Keratinocyte (primary cell): ENCODE results near the gene DYNLT1. TPM values are rescaled to one million over a fixed set of nuclear protein-coding genes. Genes with fewer than 3 reads are reported as not detected.

ENCODE experiments used
- DNase-seq: peaks from one replicate; pipeline ENCODE4 v3.0.0-alpha.2; 2011; ENCODE audit warnings: low read depth, missing footprints, low spot score
- FAIRE-seq: peaks from 2 replicates; lab custom pipeline; 2011; peaks lifted over from hg19 to GRCh38; lab: Jason Lieb, UNC
- H2AFZ ChIP-seq: 2 replicates; pipeline ENCODE4 v1.6.0; 2012; ENCODE audit warnings: low read length, control low read depth, inconsistent platforms; ENCODE audit not compliant: control insufficient read depth
- H3K27ac ChIP-seq: 2 replicates; pipeline ENCODE4 v1.5.1; 2011; ENCODE audit warnings: low read length; ENCODE audit not compliant: control insufficient read depth, insufficient read depth
- H3K27me3 ChIP-seq: 3 replicates; pipeline ENCODE4 v1.6.0; 2011; ENCODE audit warnings: low read length; ENCODE audit not compliant: control insufficient read depth, insufficient read depth; ENCODE audit errors: extremely low read depth
- H3K36me3 ChIP-seq, 2 experiments: 2 replicates in 1 of 2; 3 replicates in 1 of 2; pipeline ENCODE4 v1.5.1; 2011; ENCODE audit warnings: low read length in 2 of 2, mild to moderate bottlenecking in 1 of 2; ENCODE audit not compliant: control insufficient read depth in 2 of 2, insufficient read depth in 2 of 2; ENCODE audit errors: extremely low read depth in 1 of 2
- H3K4me1 ChIP-seq: 3 replicates; pipeline ENCODE4 v1.5.1; 2011; ENCODE audit warnings: low read length; ENCODE audit not compliant: control insufficient read depth, insufficient read depth; ENCODE audit errors: extremely low read depth
- H3K4me2 ChIP-seq: 3 replicates; pipeline ENCODE4 v1.6.0; 2011; ENCODE audit warnings: low read depth, low read length; ENCODE audit not compliant: control insufficient read depth, insufficient read depth; ENCODE audit errors: extremely low read depth
- H3K4me3 ChIP-seq, 3 experiments: fragments of 200-600 bp in 1 of 3; sonication (generic) in 1 of 3; 2 replicates in 2 of 3; 3 replicates in 1 of 3; pipeline ENCODE4 v1.5.1; 2011 to 2016; ENCODE audit warnings: low read length in 3 of 3, mild to moderate bottlenecking in 3 of 3, control low read depth in 2 of 3, inconsistent platforms in 1 of 3, low read depth in 1 of 3, mixed read lengths in 1 of 3, mixed run types in 1 of 3, moderate library complexity in 1 of 3; ENCODE audit not compliant: control insufficient read depth in 2 of 3, insufficient read depth in 2 of 3; ENCODE audit errors: extremely low read depth in 1 of 3
- H3K79me2 ChIP-seq: 2 replicates; pipeline ENCODE4 v1.6.0; 2012; ENCODE audit warnings: low read length; ENCODE audit not compliant: control insufficient read depth, insufficient read depth
- H3K9ac ChIP-seq: 3 replicates; pipeline ENCODE4 v1.6.0; 2011; ENCODE audit warnings: low read length; ENCODE audit not compliant: control insufficient read depth, insufficient read depth; ENCODE audit errors: extremely low read depth
- H3K9me1 ChIP-seq: 3 replicates; pipeline ENCODE4 v1.6.0; 2011; ENCODE audit warnings: low read length; ENCODE audit not compliant: control insufficient read depth, insufficient read depth; ENCODE audit errors: extremely low read depth
- H3K9me3 ChIP-seq: 2 replicates; pipeline ENCODE4 v1.5.1; 2012; ENCODE audit warnings: low read depth, low read length; ENCODE audit not compliant: control insufficient read depth
- H4K20me1 ChIP-seq: 3 replicates; pipeline ENCODE4 v1.6.0; 2011; ENCODE audit warnings: low read length; ENCODE audit not compliant: control insufficient read depth, insufficient read depth; ENCODE audit errors: extremely low read depth
- EZH2 ChIP-seq: IDR thresholded peaks from one replicate; pipeline ENCODE4 v1.6.1; 2012; ENCODE audit warnings: inconsistent platforms, mild to moderate bottlenecking, low read length, moderate library complexity
- dilution Hi-C: fragments of 300-500 bp; cut with MboI; formaldehyde crosslinking; loops from one replicate; pipeline ENCODE4 v1.7.0; 2020; ENCODE audit warnings: low sequenced_read_pairs; ENCODE audit not compliant: extremely low pct_ligation_motif_present
- polyA plus RNA-seq, 5 experiments: library from polyadenylated mRNA; depleted of rRNA in 3 of 5; stranded (reverse) in 3 of 5; stranded (forward) in 1 of 5; unstranded in 1 of 5; fragments of >200 nt; gene quantifications; 1 replicate in 1 of 5; 2 replicates in 3 of 5; 3 replicates in 1 of 5; pipeline versions ENCODE4 v1.2.1 to v1.2.3, GENCODE V29; 2011 to 2012; ENCODE audit warnings: missing spikeins in 2 of 5, low read depth in 1 of 5, low replicate concordance in 1 of 5
- TF ChIP-seq, protein P1 (sequence below), 3 experiments: IDR thresholded peaks in 1 of 3; conservative IDR thresholded peaks in 1 of 3; optimal IDR thresholded peaks in 1 of 3; 2 replicates in 2 of 3; 3 replicates in 1 of 3; pipeline versions ENCODE3 to v1.5.1; 2011; ENCODE audit warnings: low read length in 3 of 3, mild to moderate bottlenecking in 3 of 3, moderate library complexity in 2 of 3, control low read depth in 1 of 3, inconsistent platforms in 1 of 3; ENCODE audit not compliant: insufficient read depth in 2 of 3; ENCODE audit errors: extremely low read depth in 1 of 3

Gene DYNLT1
- polyA plus RNA-seq, 1 donor (not counting 4 experiments of a cell fraction or from before 2014, with no cell fraction given): 354 TPM

DNA sequence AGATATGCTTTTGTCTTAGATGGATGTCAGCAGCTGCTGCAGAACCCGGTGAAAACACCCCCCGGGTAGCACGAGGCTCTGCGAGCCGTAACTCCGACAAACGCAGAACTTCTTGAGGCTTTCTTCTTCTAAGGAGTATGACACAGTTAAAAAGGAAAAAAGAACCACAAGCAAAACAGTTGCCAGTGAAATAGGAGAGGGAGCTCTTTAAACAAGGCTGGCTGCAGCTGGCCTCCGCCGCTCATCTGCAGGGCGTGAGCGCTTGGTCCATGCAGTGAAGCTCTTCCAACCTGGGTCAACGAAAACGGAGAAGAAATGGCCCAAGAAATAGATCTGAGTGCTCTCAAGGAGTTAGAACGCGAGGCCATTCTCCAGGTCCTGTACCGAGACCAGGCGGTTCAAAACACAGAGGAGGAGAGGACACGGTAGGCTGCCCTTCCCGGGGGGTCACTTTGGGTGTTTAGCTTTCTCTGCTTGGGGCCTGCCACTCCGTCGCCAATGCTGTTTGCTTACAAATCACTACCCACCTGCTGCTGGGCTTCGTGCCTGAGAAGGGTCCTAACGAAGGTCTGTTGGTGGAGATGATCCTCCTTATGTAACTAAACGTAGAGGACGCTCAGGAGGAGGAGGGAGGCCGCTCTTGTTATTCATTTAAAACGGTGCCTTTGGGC lies 18.5 kb upstream of the DYNLT1 start:
- no peak overlapping the region for H3K27ac ChIP-seq

DNA sequence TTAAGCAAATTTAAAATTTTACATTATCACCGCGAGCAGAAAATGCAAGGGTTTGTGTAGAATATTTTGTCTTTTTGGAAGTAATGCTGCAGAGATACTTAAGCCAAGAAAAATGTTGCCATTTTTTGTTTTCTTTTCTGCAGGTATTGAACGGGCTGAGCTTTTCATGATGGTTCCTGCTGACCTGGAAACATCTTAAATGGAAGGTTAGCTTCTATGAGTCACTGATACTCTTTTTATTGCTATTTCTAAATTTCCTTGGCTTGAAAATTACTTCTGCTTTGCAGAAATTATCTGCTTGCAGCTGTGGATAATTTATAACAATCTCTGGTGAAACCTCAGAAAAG lies 18.0 kb upstream of the DYNLT1 start:
- FAIRE-seq: no peak
- Histone ChIP-seq H3K4me3 (no peak overlapping the region), H4K20me1 (no peaks in the 10 kb centered on the region), H3K4me1 (peaks cover 16% of the 10 kb centered on the region), H3K27me3 (no peaks in the 10 kb centered on the region), H3K9ac (no peak overlapping the region), H3K9me3 (no peaks in the 10 kb centered on the region), H3K79me2 (no peaks in the 10 kb centered on the region), H3K27ac (no peak overlapping the region), H3K9me1 (no peaks in the 10 kb centered on the region), H3K36me3 (no peaks in the 10 kb centered on the region), H3K4me2 (peak overlapping the region; percentile 76), H2AFZ (no peak overlapping the region)
- DNase-seq: no peak
- no peak for TF ChIP-seq EZH2
- TF ChIP-seq, protein P1, sequence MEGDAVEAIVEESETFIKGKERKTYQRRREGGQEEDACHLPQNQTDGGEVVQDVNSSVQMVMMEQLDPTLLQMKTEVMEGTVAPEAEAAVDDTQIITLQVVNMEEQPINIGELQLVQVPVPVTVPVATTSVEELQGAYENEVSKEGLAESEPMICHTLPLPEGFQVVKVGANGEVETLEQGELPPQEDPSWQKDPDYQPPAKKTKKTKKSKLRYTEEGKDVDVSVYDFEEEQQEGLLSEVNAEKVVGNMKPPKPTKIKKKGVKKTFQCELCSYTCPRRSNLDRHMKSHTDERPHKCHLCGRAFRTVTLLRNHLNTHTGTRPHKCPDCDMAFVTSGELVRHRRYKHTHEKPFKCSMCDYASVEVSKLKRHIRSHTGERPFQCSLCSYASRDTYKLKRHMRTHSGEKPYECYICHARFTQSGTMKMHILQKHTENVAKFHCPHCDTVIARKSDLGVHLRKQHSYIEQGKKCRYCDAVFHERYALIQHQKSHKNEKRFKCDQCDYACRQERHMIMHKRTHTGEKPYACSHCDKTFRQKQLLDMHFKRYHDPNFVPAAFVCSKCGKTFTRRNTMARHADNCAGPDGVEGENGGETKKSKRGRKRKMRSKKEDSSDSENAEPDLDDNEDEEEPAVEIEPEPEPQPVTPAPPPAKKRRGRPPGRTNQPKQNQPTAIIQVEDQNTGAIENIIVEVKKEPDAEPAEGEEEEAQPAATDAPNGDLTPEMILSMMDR (optimal IDR thresholded peaks at IDR 0.05 in 1 of 3, IDR thresholded peaks at IDR 0.05 in 1 of 3, conservative IDR thresholded peaks at IDR 0.05 in 1 of 3; ENCODE audit: extremely low read depth in 1 of 3, insufficient read depth in 2 of 3, low read length in 3 of 3): no peak
- dilution Hi-C loops: no loop called here

More for the DNA sequence above, 18.5 kb upstream of the DYNLT1 start:
- dilution Hi-C loops: no loop called here
- peak; percentile 37 for TF ChIP-seq EZH2
- TF ChIP-seq, protein P1 (optimal IDR thresholded peaks at IDR 0.05 in 1 of 3, IDR thresholded peaks at IDR 0.05 in 1 of 3, conservative IDR thresholded peaks at IDR 0.05 in 1 of 3; ENCODE audit: extremely low read depth in 1 of 3, insufficient read depth in 2 of 3, low read length in 3 of 3): no peak
- Histone ChIP-seq H3K9ac (peak overlapping the region; percentile 44), H3K27me3 (no peaks in the 10 kb centered on the region), H3K4me3 (peak overlapping the region in 1 of 3 experiments; percentile 46), H3K9me3 (no peaks in the 10 kb centered on the region), H3K4me1 (peaks cover 16% of the 10 kb centered on the region), H3K79me2 (no peaks in the 10 kb centered on the region), H2AFZ (peak overlapping the region; percentile 73), H3K9me1 (no peaks in the 10 kb centered on the region), H4K20me1 (no peaks in the 10 kb centered on the region), H3K4me2 (peak overlapping the region; percentile 76), H3K36me3 (no peaks in the 10 kb centered on the region)
- peak; percentile 39 for FAIRE-seq
- no peak for DNase-seq
